Mesenchymal stem cell (in vitro differentiated cells and primary cell): Measurements from ENCODE around the gene LAIR1.
"Not testable (repeated sequence)": the region's sequence is repeated elsewhere in the genome, so short reads cannot be mapped to it uniquely, and the experiment has no call there.

ENCODE experiments used
- DNase-seq: peaks from one replicate; pipeline ENCODE4 v3.0.0-alpha.2; 2013
- H2AFZ ChIP-seq: one replicate; pipeline ENCODE4 v1.6.1; 2013; ENCODE audit warnings: low read depth, mild to moderate bottlenecking, control low read depth, inconsistent platforms, low read length, moderate library complexity
- H2AK5ac ChIP-seq: 2 replicates; pipeline ENCODE4 v1.6.1; 2013; ENCODE audit warnings: low read length, moderate library complexity, mild to moderate bottlenecking, inconsistent platforms; ENCODE audit not compliant: severe bottlenecking
- H2BK120ac ChIP-seq: one replicate; pipeline ENCODE4 v1.6.1; 2013; ENCODE audit warnings: low read depth, mild to moderate bottlenecking, inconsistent platforms, low read length, moderate library complexity
- H2BK12ac ChIP-seq, 2 experiments: one replicate each; pipeline ENCODE4 v1.6.1; 2013; ENCODE audit warnings: inconsistent platforms in 2 of 2, low read length in 2 of 2, mild to moderate bottlenecking in 2 of 2, moderate library complexity in 2 of 2, control low read depth in 1 of 2
- H2BK15ac ChIP-seq: one replicate; pipeline ENCODE4 v1.6.1; 2013; ENCODE audit warnings: mild to moderate bottlenecking, low read depth, inconsistent platforms; ENCODE audit not compliant: poor library complexity, severe bottlenecking
- H2BK5ac ChIP-seq: 2 replicates; pipeline ENCODE4 v1.6.1; 2013; ENCODE audit warnings: low read depth, mild to moderate bottlenecking, low read length, control low read depth, inconsistent platforms; ENCODE audit not compliant: poor library complexity, severe bottlenecking
- H3K14ac ChIP-seq, 2 experiments: one replicate each; pipeline ENCODE4 v1.6.1; 2013; ENCODE audit warnings: inconsistent platforms in 2 of 2, low read length in 2 of 2, control low read depth in 1 of 2, mild to moderate bottlenecking in 1 of 2, moderate library complexity in 1 of 2
- H3K18ac ChIP-seq, 2 experiments: one replicate each; pipeline ENCODE4 v1.6.1; 2013; ENCODE audit warnings: inconsistent platforms in 2 of 2, low read length in 2 of 2, control low read depth in 1 of 2, low read depth in 1 of 2, mild to moderate bottlenecking in 1 of 2
- H3K23ac ChIP-seq, 2 experiments: one replicate each; pipeline ENCODE4 v1.6.1; 2013; ENCODE audit warnings: inconsistent platforms in 2 of 2, low read length in 2 of 2, mild to moderate bottlenecking in 2 of 2, moderate library complexity in 2 of 2, control low read depth in 1 of 2
- H3K27ac ChIP-seq: 2 replicates; pipeline ENCODE4 v1.5.1; 2013; ENCODE audit warnings: mild to moderate bottlenecking, moderate library complexity, low read length, control low read depth, inconsistent platforms; ENCODE audit not compliant: poor library complexity, severe bottlenecking
- H3K27me3 ChIP-seq, 2 experiments: 2 replicates each; pipeline versions ENCODE4 v1.6.1 to v1.7.0; 2013; ENCODE audit warnings: low read length in 2 of 2, mild to moderate bottlenecking in 2 of 2, moderate library complexity in 2 of 2, control low read depth in 1 of 2, inconsistent platforms in 1 of 2; ENCODE audit not compliant: control insufficient read depth in 1 of 2, insufficient read depth in 1 of 2
- H3K36me3 ChIP-seq, 2 experiments: 2 replicates each; pipeline versions ENCODE4 v1.6.1 to v1.7.0; 2013; ENCODE audit warnings: low read length in 2 of 2, control low read depth in 1 of 2, inconsistent platforms in 1 of 2, low read depth in 1 of 2, mild to moderate bottlenecking in 1 of 2; ENCODE audit not compliant: insufficient read depth in 2 of 2, control insufficient read depth in 1 of 2
- H3K4ac ChIP-seq, 2 experiments: one replicate each; pipeline ENCODE4 v1.6.1; 2013; ENCODE audit warnings: inconsistent platforms in 2 of 2, low read length in 2 of 2, mild to moderate bottlenecking in 2 of 2, moderate library complexity in 2 of 2, control low read depth in 1 of 2, low read depth in 1 of 2
- H3K4me1 ChIP-seq: 2 replicates; pipeline ENCODE4 v1.6.1; 2013; ENCODE audit warnings: low read depth, low read length, control low read depth; ENCODE audit not compliant: control insufficient read depth, insufficient read depth
- H3K4me2 ChIP-seq: 2 replicates; pipeline ENCODE4 v1.6.1; 2013; ENCODE audit warnings: low read length, mild to moderate bottlenecking, inconsistent platforms; ENCODE audit not compliant: poor library complexity, severe bottlenecking
- H3K4me3 ChIP-seq, 2 experiments: 2 replicates each; pipeline versions ENCODE4 v1.5.1 to v1.7.0; 2013; ENCODE audit warnings: low read length in 2 of 2, mild to moderate bottlenecking in 2 of 2, control low read depth in 1 of 2, low read depth in 1 of 2; ENCODE audit not compliant: insufficient read depth in 1 of 2
- H3K79me1 ChIP-seq: replicated peaks from 2 replicates; pipeline ENCODE4 v1.6.1; 2013; ENCODE audit warnings: mild to moderate bottlenecking, control low read depth, low read length, inconsistent platforms; ENCODE audit not compliant: poor library complexity, severe bottlenecking
- H3K9ac ChIP-seq: 2 replicates; pipeline ENCODE4 v1.7.0; 2013; ENCODE audit warnings: mild to moderate bottlenecking, low read length, moderate library complexity
- H3K9me3 ChIP-seq: 2 replicates; pipeline ENCODE4 v1.7.0; 2013; ENCODE audit warnings: mild to moderate bottlenecking, low read length; ENCODE audit not compliant: control insufficient read depth
- H4K8ac ChIP-seq: one replicate; pipeline ENCODE4 v1.6.1; 2013; ENCODE audit warnings: inconsistent platforms, mild to moderate bottlenecking, low read length, moderate library complexity
- H4K91ac ChIP-seq: one replicate; pipeline ENCODE4 v1.6.1; 2013; ENCODE audit warnings: mild to moderate bottlenecking, low read length, inconsistent platforms
- WGBS: methylation state at CpG from one replicate; pipeline ENCODE4 v1.1.7; 2013; ENCODE audit warnings: mixed read lengths; 5-methylcytosine and 5-hydroxymethylcytosine counted together

Gene LAIR1

GRCh38 chr19:54373781-54374631 lies 9.3 kb upstream of the LAIR1 start:
- H3K4me3 ChIP-seq: no peak overlapping the region
- no peak overlapping the region for H2BK120ac ChIP-seq
- no peak overlapping the region for H2BK15ac ChIP-seq
- no peak overlapping the region for H3K9ac ChIP-seq
- no peak overlapping the region for H3K27ac ChIP-seq
- no peak overlapping the region for H3K14ac ChIP-seq
- 78% methylated on average over 9 of the region's 16 CpGs for WGBS
- no peak for DNase-seq
- H3K23ac ChIP-seq: no peak overlapping the region
- H3K36me3 ChIP-seq: no peaks in the 10 kb centered on the region
- no peaks in the 10 kb centered on the region for H3K9me3 ChIP-seq
- no peaks in the 10 kb centered on the region for H3K4me1 ChIP-seq
- no peak overlapping the region for H3K18ac ChIP-seq
- H3K79me1 ChIP-seq: no peaks in the 10 kb centered on the region
- H4K91ac ChIP-seq: no peak overlapping the region
- no peak overlapping the region for H2AK5ac ChIP-seq
- H2BK12ac ChIP-seq: no peak overlapping the region
- H3K4ac ChIP-seq: no peak overlapping the region
- no peak overlapping the region for H2AFZ ChIP-seq
- no peak overlapping the region for H2BK5ac ChIP-seq
- no peak overlapping the region for H4K8ac ChIP-seq
- H3K27me3 ChIP-seq: no peaks in the 10 kb centered on the region
- H3K4me2 ChIP-seq: no peak overlapping the region

DNA sequence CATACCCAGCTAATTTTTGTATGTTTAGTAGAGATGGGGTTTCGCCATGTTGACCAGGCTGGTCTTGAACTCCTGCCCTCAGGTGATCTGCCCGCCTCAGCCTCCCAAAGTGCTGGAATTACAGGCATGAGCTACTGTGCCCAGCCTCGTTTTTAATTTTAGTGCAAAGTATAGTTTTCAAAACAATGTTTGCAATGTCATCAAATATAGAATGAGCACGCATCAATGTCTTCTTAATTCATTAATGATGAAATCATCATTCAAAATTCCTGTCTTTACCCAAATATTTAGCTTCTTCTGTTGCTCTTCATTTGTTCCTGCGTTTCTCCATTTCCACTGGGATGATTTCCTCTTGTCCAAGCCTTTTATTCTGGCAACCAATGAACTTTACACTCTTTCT lies 6.7 kb upstream of the LAIR1 start:
- H3K27ac ChIP-seq, DNase-seq, H3K27me3 ChIP-seq, H3K14ac ChIP-seq, H3K9ac ChIP-seq, H3K36me3 ChIP-seq, H2BK120ac ChIP-seq, H3K4me2 ChIP-seq, H3K23ac ChIP-seq, H4K8ac ChIP-seq, H4K91ac ChIP-seq, H2BK15ac ChIP-seq, H3K79me1 ChIP-seq, H3K4me1 ChIP-seq, H2BK12ac ChIP-seq, H3K4ac ChIP-seq, H2BK5ac ChIP-seq, H3K4me3 ChIP-seq, H3K9me3 ChIP-seq, H3K18ac ChIP-seq, H2AFZ ChIP-seq, H2AK5ac ChIP-seq: not testable (repeated sequence)
- WGBS: 67% methylated on average over 3 of the region's 5 CpGs

DNA sequence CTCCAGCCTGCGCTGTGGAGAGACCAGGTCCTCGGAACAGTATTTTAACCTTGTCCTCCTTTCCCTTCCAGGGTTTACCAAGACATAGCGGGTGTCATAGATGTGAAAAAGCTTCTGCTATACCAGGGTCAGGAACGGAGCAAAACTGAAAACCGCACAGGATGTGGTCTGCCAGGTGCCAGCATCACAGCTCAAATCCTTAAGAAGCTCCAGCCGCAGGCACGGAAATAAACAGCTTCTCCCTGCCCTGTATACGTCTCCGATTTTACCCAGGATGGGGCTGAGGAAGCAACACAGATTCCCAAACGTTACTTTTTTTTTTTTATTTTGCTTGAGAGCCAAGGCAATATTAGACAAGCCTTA lies 5.7 kb upstream of the LAIR1 start:
- H2AK5ac ChIP-seq, H2BK120ac ChIP-seq, H4K8ac ChIP-seq, H2BK5ac ChIP-seq, H2BK12ac ChIP-seq, H2AFZ ChIP-seq, H3K79me1 ChIP-seq, H3K4ac ChIP-seq, H3K18ac ChIP-seq, H2BK15ac ChIP-seq, H3K23ac ChIP-seq, DNase-seq, H3K4me2 ChIP-seq, H3K14ac ChIP-seq, H3K4me1 ChIP-seq, H4K91ac ChIP-seq, H3K9ac ChIP-seq, H3K36me3 ChIP-seq, H3K27ac ChIP-seq, H3K4me3 ChIP-seq, H3K27me3 ChIP-seq, H3K9me3 ChIP-seq: not testable (repeated sequence)
- WGBS: 78% methylated on average over 8 of the region's 10 CpGs

DNA sequence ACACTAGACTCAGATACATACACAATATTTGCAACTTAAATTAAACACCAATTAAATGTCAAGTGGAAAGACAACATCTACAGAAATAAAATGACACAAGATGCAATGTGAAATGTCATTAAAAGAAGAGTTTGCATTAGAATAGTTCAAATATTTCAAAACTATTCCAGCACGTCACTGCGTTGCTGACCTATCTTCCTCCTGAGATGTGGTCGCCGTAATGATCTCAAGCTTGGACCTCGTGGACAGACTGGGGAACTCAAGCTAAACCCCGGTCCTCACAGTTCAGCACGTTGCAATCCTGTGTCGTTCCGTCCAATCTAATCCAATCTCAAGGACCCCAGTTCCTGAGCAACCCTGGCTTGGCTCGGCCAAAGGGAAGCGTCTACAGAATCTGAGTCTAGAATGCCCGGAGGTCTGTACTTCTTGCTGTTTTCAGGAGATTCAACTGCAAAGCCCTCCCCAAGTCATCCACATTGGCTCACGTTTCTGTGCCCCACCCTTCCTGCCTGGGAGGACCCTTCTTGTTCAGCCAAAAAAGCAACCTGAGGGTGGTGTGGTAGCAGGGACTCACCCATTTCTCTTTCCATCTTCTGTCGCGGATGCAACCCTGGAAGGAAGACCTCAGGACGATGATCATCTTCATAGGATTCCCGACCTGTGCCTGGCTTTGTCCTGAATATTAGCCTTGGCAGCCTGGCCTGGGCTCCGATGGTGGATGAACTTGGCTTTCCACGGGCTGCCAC lies 5.1 kb upstream of the LAIR1 start:
- not testable (repeated sequence) for H3K27ac ChIP-seq, H2AFZ ChIP-seq, DNase-seq, H3K23ac ChIP-seq, H3K4me3 ChIP-seq, H2AK5ac ChIP-seq, H3K4me2 ChIP-seq, H2BK15ac ChIP-seq, H3K79me1 ChIP-seq, H2BK5ac ChIP-seq, H3K9ac ChIP-seq, H3K9me3 ChIP-seq, H3K27me3 ChIP-seq, H4K8ac ChIP-seq, H4K91ac ChIP-seq, H3K4ac ChIP-seq, H3K4me1 ChIP-seq, H2BK12ac ChIP-seq, H2BK120ac ChIP-seq, H3K14ac ChIP-seq, H3K36me3 ChIP-seq, H3K18ac ChIP-seq
- WGBS: 84% methylated on average over 5 of the region's 19 CpGs
